Nephron progenitor cell (in vitro differentiated cells): ENCODE measurements around the gene AADACL2.
"Not testable (repeated sequence)": the region's sequence is repeated elsewhere in the genome, so short reads cannot be mapped to it uniquely, and the experiment has no call there.

ENCODE experiments used
- DNase-seq: peaks from one replicate; pipeline ENCODE4 v3.0.0; 2021
- H3K27ac Mint-ChIP-seq: 2 replicates; pipeline ENCODE4 v1.8.0; 2021; ENCODE audit warnings: mild to moderate bottlenecking, moderate library complexity, mixed read lengths
- H3K27me3 Mint-ChIP-seq: 2 replicates; pipeline ENCODE4 v1.8.0; 2021; ENCODE audit warnings: mild to moderate bottlenecking, low read depth, mixed read lengths; ENCODE audit not compliant: poor library complexity
- H3K36me3 Mint-ChIP-seq: 2 replicates; pipeline ENCODE4 v1.8.0; 2021; ENCODE audit warnings: low read depth, mixed read lengths
- H3K4me1 Mint-ChIP-seq: 2 replicates; pipeline ENCODE4 v1.8.0; 2021; ENCODE audit warnings: mixed read lengths
- H3K4me3 Mint-ChIP-seq: 2 replicates; pipeline ENCODE4 v1.8.0; 2021; ENCODE audit warnings: mild to moderate bottlenecking, moderate library complexity, mixed read lengths
- H3K9me3 Mint-ChIP-seq: 2 replicates; pipeline ENCODE4 v1.8.0; 2021; ENCODE audit warnings: mild to moderate bottlenecking, moderate library complexity, mixed read lengths
- CTCF ChIP-seq: fragments of 200-600 bp; sonication (generic); IDR thresholded peaks from 2 replicates; pipeline ENCODE4 v1.5.0; 2021; ENCODE audit warnings: antibody characterized with exemption

AADACL2 gene

GRCh38 chr3:151788401-151788800 lies 54.7 kb downstream of the AADACL2 start:
- TF ChIP-seq CTCF, result no peak
- Mint-ChIP-seq H3K4me1 (no peaks in the 10 kb centered on the region), H3K9me3 (peaks cover 5% of the 10 kb centered on the region), H3K27ac (no peak overlapping the region), H3K36me3 (no peaks in the 10 kb centered on the region), H3K4me3 (no peak overlapping the region), H3K27me3 (no peaks in the 10 kb centered on the region)
- no peak for DNase-seq

- Mint-ChIP-seq H3K27me3 (no peaks in the 10 kb centered on the region), H3K27ac (no peak overlapping the region), H3K4me3 (no peak overlapping the region), H3K9me3 (peaks cover 5% of the 10 kb centered on the region), H3K4me1 (no peaks in the 10 kb centered on the region), H3K36me3 (no peaks in the 10 kb centered on the region)
- no peak for TF ChIP-seq CTCF
- DNase-seq, result no peak
These were observed 56.2 kb downstream of the AADACL2 start for GRCh38 chr3:151789853-151790463.

- not testable (repeated sequence) for H3K4me3 Mint-ChIP-seq, H3K27me3 Mint-ChIP-seq, H3K9me3 Mint-ChIP-seq, H3K36me3 Mint-ChIP-seq, DNase-seq, H3K27ac Mint-ChIP-seq, H3K4me1 Mint-ChIP-seq
These were observed 57.0 kb downstream of the AADACL2 start for GRCh38 chr3:151790763-151791162.

GRCh38 chr3:151792411-151792810 lies 58.7 kb downstream of the AADACL2 start:
- Mint-ChIP-seq H3K27ac (no peak overlapping the region), H3K27me3 (no peaks in the 10 kb centered on the region), H3K4me3 (no peak overlapping the region), H3K9me3 (peaks cover 5% of the 10 kb centered on the region), H3K36me3 (no peaks in the 10 kb centered on the region), H3K4me1 (no peaks in the 10 kb centered on the region)
- DNase-seq, result no peak
- no peak for TF ChIP-seq CTCF

GRCh38 chr3:151793636-151794035 lies 59.9 kb downstream of the AADACL2 start:
- H3K4me1 Mint-ChIP-seq, result no peaks in the 10 kb centered on the region
- no peak for DNase-seq
- no peaks in the 10 kb centered on the region for H3K27me3 Mint-ChIP-seq
- TF ChIP-seq CTCF, result no peak
- no peak overlapping the region for H3K27ac Mint-ChIP-seq
- peaks cover 5% of the 10 kb centered on the region for H3K9me3 Mint-ChIP-seq
- no peaks in the 10 kb centered on the region for H3K36me3 Mint-ChIP-seq
- H3K4me3 Mint-ChIP-seq, result no peak overlapping the region

- no peak for TF ChIP-seq CTCF
- H3K4me3 Mint-ChIP-seq, result no peak overlapping the region
- H3K27ac Mint-ChIP-seq, result no peak overlapping the region
- H3K4me1 Mint-ChIP-seq, result no peaks in the 10 kb centered on the region
- no peaks in the 10 kb centered on the region for H3K27me3 Mint-ChIP-seq
- no peaks in the 10 kb centered on the region for H3K36me3 Mint-ChIP-seq
- H3K9me3 Mint-ChIP-seq, result peaks cover 5% of the 10 kb centered on the region
- no peak for DNase-seq
These were observed 60.4 kb downstream of the AADACL2 start for GRCh38 chr3:151794080-151794479.
